Inflammatory macrophage treated with lipopolysaccharide for 1 hour (primary cell): ENCODE data around the gene CILP2.

Experiments used
- DNase-seq, 2 donors: peaks; one replicate each; pipeline ENCODE4 v3.0.0-alpha.2; 2020 to 2022

The CILP2 gene

GRCh38 chr19:19547674-19548336, 9.7 kb downstream of the CILP2 start:
- no peak for DNase-seq

GRCh38 chr19:19548915-19549759, 11.1 kb downstream of the CILP2 start:
- no peak for DNase-seq

DNA sequence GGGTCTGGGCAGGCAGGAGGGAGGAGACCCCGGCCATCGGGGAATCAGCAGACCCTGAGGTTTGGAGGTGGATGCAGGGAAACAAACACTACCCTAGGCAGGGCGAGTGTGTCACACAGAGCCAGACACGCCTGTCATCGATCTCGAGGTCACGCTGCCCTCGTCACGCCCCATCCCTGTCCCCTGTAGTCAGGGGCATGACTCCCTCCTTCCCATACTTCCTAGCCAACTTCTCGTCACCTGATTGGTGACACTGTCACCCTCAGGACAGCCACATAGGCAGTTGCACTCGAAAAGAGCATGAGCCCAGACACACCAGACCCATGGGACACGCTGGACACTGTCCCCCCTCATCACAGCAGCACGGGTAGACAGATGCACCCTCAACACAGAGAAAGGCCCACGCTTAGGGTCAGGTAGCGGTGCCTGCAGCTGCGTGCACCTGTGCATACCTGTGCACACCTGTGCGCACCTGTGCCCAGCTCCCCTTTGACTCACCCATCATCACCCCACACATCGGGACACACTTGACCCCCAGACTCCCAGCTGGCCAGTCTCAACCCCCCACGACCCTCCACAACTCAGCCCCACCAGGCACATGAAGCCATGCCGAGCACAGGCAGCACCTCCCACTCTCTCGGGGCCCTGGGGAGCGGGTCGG, 11.9 kb downstream of the CILP2 start:
- no peak for DNase-seq

DNA sequence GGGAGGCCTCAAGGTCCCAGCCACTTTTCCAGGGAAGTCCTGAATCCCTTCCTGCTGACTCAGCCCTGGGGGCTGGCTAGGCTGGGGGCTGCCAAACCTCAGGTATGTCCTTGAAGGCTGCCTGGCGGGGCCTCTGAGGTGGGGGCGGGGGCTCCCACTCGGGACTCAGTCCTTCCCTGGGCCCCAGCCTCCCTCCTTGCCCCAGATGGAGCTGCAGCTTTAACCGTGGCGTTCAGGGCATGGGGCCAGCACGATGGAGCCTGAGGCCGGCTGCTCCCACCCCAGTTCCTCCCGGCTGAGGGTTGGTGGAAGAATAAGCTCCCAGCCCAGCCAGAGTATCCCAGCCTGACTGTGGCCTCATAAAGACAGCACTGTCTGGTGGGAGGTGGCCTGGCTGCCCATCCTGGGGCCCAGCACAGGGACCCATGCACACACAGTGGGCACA, 12.4 kb downstream of the CILP2 start:
- no peak for DNase-seq

GRCh38 chr19:19550972-19551852, 13.1 kb downstream of the CILP2 start:
- DNase-seq: no peak

- DNase-seq: no peak
Observed at GRCh38 chr19:19551853-19552192, 13.8 kb downstream of the CILP2 start.

DNA sequence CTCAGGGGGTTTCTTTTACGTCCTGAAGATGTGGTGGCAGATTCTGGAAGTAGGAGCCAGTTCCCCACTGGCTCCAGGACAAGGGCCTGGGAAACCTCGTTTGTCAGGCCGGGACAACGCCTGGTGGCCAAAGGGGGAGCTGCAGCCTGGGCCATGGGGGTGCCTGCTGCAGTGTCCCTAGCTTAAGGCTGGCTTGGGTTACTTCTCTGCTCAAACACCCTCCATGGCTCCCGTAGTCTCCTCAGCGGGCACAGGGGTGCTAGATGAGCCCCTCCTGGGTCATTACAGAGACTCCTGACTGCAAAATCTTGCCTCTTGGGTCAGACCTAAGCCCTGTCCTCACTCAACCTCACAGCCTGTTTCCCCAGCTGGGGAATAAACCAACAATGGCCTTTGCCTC, 14.7 kb downstream of the CILP2 start:
- peak in 1 of 2 donors; percentile 59 for DNase-seq

- DNase-seq: no peak
Observed at GRCh38 chr19:19553670-19554069, 15.6 kb downstream of the CILP2 start.

DNA sequence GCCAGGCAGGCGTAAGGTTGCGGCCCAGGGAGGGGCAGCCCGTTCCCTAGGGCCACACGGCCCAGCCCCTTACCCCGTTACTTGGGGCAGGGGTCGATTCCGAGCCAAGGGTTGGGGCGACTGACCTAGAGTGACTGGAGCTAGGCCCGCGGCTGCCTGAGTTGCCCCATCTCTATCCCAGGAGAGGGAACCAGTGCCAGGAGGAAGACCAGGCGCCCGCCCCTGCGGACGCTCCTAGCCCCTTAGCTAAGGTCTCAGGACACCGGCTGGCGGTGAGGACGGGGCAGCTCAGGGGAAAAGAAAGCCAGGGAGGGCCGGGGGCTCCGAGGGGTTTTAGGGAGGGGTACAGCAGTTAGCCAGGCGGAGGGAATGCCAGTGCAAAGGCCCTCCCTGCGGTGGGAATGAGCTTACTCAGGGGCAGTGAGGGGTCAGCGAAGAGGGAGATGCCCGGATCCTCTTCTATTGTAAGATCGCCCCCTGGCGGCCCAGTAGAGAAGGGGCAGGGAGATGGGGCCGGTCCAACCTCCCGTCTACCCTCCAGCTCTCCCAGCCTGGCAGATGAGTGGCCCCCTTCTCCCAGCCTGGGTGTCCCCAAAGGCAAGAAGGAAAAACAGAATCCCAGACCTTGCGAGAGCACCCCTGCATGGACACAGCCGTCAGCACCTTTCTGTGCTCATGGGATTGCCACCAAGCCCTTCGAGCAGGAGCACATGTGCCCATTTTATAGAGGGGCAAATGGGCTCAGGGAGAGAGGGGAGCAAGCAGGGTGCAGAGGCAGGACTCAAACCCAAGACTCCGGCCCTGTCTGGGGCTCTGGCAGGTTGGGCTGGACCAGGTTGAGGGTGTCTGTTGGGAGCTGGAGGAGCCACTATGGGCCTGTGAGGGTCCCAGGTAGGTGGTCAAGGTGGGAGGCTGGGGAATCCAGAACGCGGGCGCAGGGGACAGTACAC, 16.3 kb downstream of the CILP2 start:
- DNase-seq: peak; percentile 33 to 78

- DNase-seq: no peak
Observed at GRCh38 chr19:19558055-19558454, 20.0 kb downstream of the CILP2 start.

DNA sequence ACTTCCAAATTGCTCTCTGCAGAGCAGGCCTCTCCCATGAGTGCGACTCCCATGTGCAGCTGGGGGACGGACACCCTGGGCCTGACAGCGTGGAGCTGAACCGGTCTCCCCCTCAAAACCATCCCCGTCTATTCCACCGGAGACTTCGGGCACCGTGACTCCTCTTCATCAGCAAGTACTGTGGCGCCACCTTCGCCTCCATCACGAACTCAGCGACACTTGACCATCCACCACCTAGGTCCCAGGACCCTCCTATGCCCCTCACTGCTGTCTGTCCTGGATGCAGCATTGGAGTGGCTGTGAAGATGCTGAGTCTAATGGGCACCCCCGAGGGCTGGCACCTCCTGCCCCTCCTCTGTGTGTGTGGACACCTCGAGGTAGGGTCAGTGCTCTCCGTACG, 20.6 kb downstream of the CILP2 start:
- no peak for DNase-seq

DNA sequence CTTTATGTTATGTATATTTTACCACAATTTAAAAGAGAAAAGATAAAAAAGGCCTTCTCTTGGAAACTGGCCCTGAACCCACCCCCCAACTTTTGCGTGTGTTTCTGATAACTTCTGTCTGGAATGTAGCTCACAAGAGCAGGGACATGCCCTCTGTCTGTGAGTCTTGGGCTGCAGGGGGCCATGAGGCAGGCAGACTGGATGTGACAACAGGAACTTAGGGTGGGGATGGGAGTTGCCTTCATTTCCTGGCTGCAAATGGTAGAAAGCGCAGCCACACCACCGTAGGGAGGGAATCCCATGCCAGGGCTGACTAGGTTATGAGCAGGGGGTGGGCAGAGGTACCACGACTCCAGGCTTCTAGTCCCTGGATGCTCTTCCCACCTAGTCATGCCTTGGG, 21.9 kb downstream of the CILP2 start:
- DNase-seq: no peak

DNA sequence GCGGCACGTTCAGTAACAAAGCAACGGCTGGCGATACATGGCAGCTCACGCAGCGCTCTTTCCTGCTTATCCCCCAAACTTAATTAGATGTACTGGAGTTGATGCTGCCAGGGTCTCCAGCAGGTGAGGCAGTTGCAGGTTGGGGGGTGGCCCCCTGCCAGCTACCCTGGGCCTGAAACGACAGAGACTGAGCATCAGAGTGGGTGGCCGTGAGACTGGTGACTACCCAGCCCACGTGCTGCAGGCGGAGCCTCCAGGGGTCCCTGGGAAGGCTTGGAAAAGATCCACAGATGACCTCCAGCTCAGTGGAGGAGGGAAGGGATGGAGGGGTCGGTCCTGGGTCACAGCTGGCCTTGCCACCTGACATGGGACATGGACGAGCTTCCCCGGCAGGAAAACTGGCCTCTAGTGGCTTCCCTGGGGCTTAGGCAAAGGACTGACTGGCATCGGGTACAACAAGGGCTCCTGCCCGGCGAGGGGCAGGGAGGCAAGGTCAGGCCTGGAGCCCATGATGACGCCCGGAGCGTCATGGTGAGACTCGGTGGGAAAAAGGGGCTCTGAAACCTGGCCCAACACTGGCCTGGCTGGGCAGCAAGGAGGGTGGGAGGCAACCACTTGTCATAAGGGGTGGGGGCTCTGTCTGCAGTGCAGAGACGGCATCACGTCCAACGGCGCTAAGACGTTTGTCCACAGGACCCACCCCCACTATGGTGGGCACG, 24.0 kb downstream of the CILP2 start:
- DNase-seq: no peak

DNA sequence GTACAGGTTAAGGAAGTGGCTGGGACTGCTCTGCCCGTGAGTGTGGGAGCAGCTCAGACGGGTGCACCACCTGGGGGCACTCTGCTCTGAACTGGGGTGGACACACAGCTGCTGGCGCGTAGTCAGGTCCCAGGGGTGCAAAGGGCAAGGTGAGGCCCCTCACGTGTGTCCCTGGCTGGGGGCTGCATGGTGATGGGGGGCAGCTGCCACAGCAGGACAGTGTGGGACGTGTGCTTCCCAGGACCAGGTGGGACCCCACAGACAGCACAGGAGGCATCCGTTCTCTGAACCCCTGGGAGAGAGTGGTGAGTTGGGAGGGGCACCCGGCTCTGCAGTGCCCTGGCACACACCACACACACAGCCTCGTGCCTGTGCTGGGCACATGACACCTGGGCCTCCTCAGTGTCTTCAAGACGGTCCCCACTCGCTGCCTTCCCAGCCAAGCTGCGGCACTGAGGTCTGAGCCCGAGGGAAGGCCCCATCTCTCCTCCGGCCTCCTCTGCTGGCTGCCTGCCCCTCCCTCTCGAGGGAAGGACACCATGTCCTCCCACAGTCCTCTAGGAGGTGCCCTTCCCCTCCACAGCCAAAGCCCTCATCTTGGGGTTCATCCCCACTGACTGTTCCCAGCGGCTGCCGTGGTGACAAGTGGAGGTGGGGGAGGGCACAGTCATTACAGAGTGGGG, 24.7 kb downstream of the CILP2 start:
- no peak for DNase-seq

DNA sequence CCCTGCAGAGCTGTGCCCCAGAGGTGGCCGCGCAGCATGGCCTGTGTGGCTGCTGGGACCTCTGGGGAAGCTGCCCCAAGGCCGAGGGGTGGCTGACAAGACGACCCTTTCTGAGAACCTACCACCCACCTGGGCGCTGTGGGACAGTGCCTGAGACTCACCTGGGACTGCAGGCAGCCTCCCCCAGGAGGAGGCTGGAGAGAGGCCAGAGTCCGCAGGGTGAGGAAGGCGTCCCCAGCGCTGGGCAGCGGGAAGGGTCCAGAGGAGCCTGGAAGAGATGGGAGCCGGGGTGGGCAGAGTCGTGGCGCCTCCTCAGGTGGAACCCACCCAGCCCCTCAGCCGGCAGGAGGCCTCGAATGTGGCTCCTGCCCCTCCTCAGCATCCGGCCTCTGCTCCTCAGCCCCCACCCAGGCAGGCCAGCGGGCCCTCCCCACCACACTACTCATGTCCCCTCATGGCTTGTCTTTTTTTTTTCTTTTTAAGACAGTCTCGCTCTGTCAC, 25.3 kb downstream of the CILP2 start:
- DNase-seq: no peak

DNA sequence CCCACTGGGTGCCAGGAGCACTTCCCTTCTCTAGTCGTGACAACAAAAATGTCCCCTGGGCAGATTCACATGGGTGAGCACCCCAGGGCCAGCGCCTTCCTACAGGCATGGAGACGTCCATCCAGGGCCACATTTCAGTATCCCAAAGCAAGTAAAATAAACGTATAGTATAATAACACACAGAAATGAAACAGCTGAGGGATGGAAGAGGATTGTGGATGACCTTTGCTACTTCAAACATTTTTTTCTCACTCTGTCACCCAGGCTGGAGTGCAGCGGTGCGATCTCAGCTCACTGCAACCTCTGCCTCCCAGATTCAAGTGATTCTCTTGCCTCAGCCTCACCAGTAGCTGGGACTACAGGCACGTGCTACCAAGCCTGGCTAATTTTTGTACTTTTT, 28.2 kb downstream of the CILP2 start:
- DNase-seq: no peak

DNA sequence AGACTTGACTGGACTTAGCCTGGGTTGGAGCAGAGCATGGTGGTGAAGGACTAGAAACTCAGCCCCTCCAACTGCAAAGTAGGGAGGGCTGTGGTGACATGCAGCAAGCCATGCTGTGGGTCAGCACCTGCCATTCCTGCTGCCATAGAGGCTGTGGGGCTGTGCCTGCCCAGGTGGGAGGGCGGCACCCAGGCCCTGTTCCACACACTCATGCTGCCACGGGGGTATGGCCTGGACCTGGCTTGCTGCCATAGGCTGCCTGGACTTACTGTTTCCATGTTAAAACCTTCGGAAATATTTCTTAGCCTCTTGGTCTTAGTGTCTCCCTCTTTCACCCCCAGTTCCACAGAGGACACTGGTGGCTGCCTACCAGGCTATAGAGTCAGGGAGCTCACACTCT, 29.3 kb downstream of the CILP2 start:
- DNase-seq: no peak

DNA sequence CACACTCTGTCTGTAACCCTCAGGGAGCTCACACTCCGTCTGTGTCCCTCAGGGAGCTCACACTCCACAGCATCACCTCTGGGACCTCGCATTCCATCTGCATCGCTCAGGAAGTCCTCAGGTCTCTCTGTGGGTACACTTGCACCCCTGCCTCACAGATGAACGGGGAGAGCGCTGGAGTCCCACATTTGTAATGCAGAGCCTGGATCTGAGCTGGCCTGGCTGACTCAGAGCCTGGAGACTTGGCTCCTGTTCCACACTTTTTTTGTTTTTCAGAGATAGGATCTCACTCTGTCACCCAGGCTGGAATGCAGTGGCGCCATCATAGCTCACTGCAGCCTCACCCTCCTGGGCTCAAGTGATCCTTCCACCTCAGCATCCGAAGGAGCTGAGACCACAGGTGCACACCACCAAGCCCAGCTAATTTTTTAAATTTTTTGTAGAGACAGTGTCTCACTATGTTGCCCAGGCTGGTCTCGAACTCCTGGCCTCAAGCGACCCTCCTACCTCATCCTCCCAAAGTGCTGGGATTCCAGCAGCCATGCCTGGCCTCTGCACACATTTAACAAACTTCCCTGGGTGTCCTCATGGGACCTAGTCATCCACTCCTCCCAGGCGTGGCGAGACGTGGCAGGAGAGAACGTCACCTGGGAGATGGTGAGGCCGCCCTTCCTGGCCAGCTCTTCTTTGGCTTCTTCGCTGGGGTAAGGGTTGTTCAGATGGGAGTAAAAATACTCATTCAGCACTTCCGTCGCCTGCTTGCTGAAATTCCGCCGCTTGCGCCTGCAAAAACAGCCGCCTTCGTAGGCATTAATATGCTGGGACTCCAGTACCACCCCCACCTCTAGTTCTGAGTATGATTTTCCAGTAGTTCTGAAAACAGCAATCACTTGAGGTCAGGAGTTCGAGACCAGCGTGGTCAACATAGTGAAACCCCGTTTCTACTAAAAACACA, 31.0 kb downstream of the CILP2 start:
- DNase-seq: no peak

DNA sequence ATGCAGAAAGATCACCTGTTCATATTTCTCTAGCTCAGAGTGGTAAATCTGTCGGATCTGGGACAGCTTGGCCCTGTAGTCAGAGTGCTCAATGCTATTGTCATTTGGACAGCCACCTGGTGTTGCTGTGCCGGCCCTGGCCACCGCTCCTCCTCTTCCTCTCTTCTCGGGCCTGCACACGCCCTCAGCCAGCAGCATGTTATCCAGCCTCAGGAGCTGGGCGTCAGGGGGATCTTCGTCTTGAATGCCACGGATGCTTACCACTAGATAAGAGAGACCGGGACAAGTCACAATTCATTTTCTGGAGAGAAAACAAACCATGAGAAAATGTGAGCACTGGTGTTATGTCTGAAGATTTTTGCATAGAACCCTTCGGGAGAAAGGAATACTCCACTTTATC, 32.5 kb downstream of the CILP2 start:
- DNase-seq: no peak
